Measurements from ENCODE around the gene RHOT2. TPM values are rescaled to one million over a fixed set of nuclear protein-coding genes. Genes with fewer than 3 reads are reported as not detected.

Gene RHOT2
- total RNA-seq, 1 experiment from 2014 or later: 184 TPM

GRCh38 chr16:685967-686366 is 18.0 kb downstream of the RHOT2 start:
- BruUV-seq (replicated peaks): no TSS peak
- H3K9me3 ChIP-seq (ENCODE audit: low read depth, low read length, poor library complexity, severe bottlenecking): no peaks in the 10 kb centered on the region
- peaks cover 27% of the 10 kb centered on the region for H3K36me3 ChIP-seq (ENCODE audit: insufficient read depth, low read length, poor library complexity, severe bottlenecking)
- DNase-seq (ENCODE audit: low spot score): no peak
- ChIA-PET CTCF (no interaction called here), POLR2A (ENCODE audit: low non-redundant PET) (no interaction called here)
- H3K27ac ChIP-seq (ENCODE audit: low read depth, low read length, poor library complexity, severe bottlenecking): no peak overlapping the region
- H3K4me1 ChIP-seq (ENCODE audit: insufficient read depth, low read length, poor library complexity, severe bottlenecking): peaks cover 31% of the 10 kb centered on the region
- no peak overlapping the region for H3K4me3 ChIP-seq (ENCODE audit: low read depth, low read length, poor library complexity, severe bottlenecking)
- intact Hi-C loops (cut with micrococcal nuclease; ENCODE audit: unreplicated experiment): loop anchor here (5.0 kb wide), 1 partner anchor 294 kb away; no protein-coding TSS in a partner anchor
- TF ChIP-seq EZH2 (IDR thresholded peaks at IDR 0.05; ENCODE audit: borderline replicate concordance, low read depth, low read length, poor library complexity, severe bottlenecking): no peak
- TF ChIP-seq, protein P1, sequence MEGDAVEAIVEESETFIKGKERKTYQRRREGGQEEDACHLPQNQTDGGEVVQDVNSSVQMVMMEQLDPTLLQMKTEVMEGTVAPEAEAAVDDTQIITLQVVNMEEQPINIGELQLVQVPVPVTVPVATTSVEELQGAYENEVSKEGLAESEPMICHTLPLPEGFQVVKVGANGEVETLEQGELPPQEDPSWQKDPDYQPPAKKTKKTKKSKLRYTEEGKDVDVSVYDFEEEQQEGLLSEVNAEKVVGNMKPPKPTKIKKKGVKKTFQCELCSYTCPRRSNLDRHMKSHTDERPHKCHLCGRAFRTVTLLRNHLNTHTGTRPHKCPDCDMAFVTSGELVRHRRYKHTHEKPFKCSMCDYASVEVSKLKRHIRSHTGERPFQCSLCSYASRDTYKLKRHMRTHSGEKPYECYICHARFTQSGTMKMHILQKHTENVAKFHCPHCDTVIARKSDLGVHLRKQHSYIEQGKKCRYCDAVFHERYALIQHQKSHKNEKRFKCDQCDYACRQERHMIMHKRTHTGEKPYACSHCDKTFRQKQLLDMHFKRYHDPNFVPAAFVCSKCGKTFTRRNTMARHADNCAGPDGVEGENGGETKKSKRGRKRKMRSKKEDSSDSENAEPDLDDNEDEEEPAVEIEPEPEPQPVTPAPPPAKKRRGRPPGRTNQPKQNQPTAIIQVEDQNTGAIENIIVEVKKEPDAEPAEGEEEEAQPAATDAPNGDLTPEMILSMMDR (conservative IDR thresholded peaks at IDR 0.05; ENCODE audit: low read depth, low read length): peak; percentile 64
- no peaks in the 10 kb centered on the region for H3K27me3 ChIP-seq (replicated peaks; ENCODE audit: insufficient read depth, low read depth, low read length, poor library complexity)

- no peak overlapping the region for H3K4me3 ChIP-seq (ENCODE audit: low read depth, low read length, poor library complexity, severe bottlenecking)
- BruUV-seq (replicated peaks): no TSS peak
- H3K4me1 ChIP-seq (ENCODE audit: insufficient read depth, low read length, poor library complexity, severe bottlenecking): peaks cover 24% of the 10 kb centered on the region
- no peaks in the 10 kb centered on the region for H3K9me3 ChIP-seq (ENCODE audit: low read depth, low read length, poor library complexity, severe bottlenecking)
- H3K36me3 ChIP-seq (ENCODE audit: insufficient read depth, low read length, poor library complexity, severe bottlenecking): peaks cover 21% of the 10 kb centered on the region
- ChIA-PET CTCF (interaction anchor here (0.6 kb wide), 1 partner anchor 35 kb away, joined by 3 read pairs; no protein-coding TSS in a partner anchor), POLR2A (ENCODE audit: low non-redundant PET) (no interaction called here)
- intact Hi-C loops (cut with micrococcal nuclease; ENCODE audit: unreplicated experiment): loop anchor here (5.0 kb wide), 1 partner anchor 294 kb away; no protein-coding TSS in a partner anchor
- H3K27me3 ChIP-seq (replicated peaks; ENCODE audit: insufficient read depth, low read depth, low read length, poor library complexity): no peaks in the 10 kb centered on the region
- no peak for DNase-seq (ENCODE audit: low spot score)
- TF ChIP-seq, protein P1 (conservative IDR thresholded peaks at IDR 0.05; ENCODE audit: low read depth, low read length): no peak
- no peak for TF ChIP-seq EZH2 (IDR thresholded peaks at IDR 0.05; ENCODE audit: borderline replicate concordance, low read depth, low read length, poor library complexity, severe bottlenecking)
- no peak overlapping the region for H3K27ac ChIP-seq (ENCODE audit: low read depth, low read length, poor library complexity, severe bottlenecking)
Measured at GRCh38 chr16:686459-687260, 18.7 kb downstream of the RHOT2 start.

DNA sequence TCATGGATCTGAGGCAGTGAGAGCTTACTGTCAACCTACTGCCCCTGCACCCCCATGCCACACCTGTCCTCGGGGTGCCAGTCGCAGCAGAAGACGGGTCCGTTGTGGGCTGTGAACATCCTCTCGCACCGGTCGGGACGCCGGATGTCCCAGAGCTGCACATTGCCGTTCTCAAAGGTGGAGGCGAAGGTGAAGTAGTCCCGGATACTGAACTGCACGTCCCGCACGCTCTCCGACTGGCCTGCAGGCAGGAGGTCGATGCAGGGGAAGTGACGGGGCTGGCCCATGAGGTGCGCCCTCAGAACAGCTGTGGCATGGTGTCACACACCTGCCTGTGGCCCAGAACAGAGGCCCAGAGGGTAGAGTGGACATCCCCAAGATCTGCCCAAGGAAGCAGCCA is 19.6 kb downstream of the RHOT2 start:
- DNase-seq (ENCODE audit: low spot score): no peak
- no TSS peak for BruUV-seq (replicated peaks)
- Histone ChIP-seq H3K9me3 (ENCODE audit: low read depth, low read length, poor library complexity, severe bottlenecking) (no peaks in the 10 kb centered on the region), H3K27ac (ENCODE audit: low read depth, low read length, poor library complexity, severe bottlenecking) (no peak overlapping the region), H3K36me3 (ENCODE audit: insufficient read depth, low read length, poor library complexity, severe bottlenecking) (peaks cover 13% of the 10 kb centered on the region), H3K27me3 (replicated peaks; ENCODE audit: insufficient read depth, low read depth, low read length, poor library complexity) (peaks cover 2% of the 10 kb centered on the region), H3K4me1 (ENCODE audit: insufficient read depth, low read length, poor library complexity, severe bottlenecking) (peaks cover 18% of the 10 kb centered on the region), H3K4me3 (ENCODE audit: low read depth, low read length, poor library complexity, severe bottlenecking) (no peak overlapping the region)
- ChIA-PET CTCF (no interaction called here), POLR2A (ENCODE audit: low non-redundant PET) (no interaction called here)
- TF ChIP-seq EZH2 (IDR thresholded peaks at IDR 0.05; ENCODE audit: borderline replicate concordance, low read depth, low read length, poor library complexity, severe bottlenecking): no peak
- TF ChIP-seq, protein P1 (conservative IDR thresholded peaks at IDR 0.05; ENCODE audit: low read depth, low read length): no peak
- intact Hi-C loops (cut with micrococcal nuclease; ENCODE audit: unreplicated experiment): loop anchor here (5.0 kb wide), 1 partner anchor 295 kb away; no protein-coding TSS in a partner anchor
